ENCODE data around the gene GALNS. TPM values are rescaled to one million over a fixed set of nuclear protein-coding genes. Genes with fewer than 3 reads are reported as not detected.

Gene GALNS
- total and polyA plus RNA-seq, 8 donors = 5.7 to 26.1 (median 9.1) TPM

GRCh38 chr16:88812513-88813268 lies 44.1 kb downstream of the GALNS start:
- no peaks in the 10 kb centered on the region for H3K36me3 ChIP-seq
- no peaks in the 10 kb centered on the region for H3K9me3 ChIP-seq
- H3K27ac ChIP-seq = peak overlapping the region; percentile 85 to 95 (median 88)
- peak overlapping the region; percentile 49 to 100 (median 78) for H3K4me3 ChIP-seq
- ATAC-seq (no peak), FAIRE-seq (no peak), DNase-seq (peak in 3 of 6 donors; percentile 51 to 63 (median 61))
- WGBS, 2 donors = 49 to 53% methylated on average over 37 of the region's 37 CpGs
- no peak for TF ChIP-seq CTCF (IDR thresholded peaks at IDR 0.05)
- no peaks in the 10 kb centered on the region for H3K27me3 ChIP-seq
- intact Hi-C loops (cut with DNase I) = loop anchor here in 1 of 3 donors (10.0 kb wide), 1 partner anchor 362 kb away; the partner anchor contains the start of gene CDH15
- H3K4me1 ChIP-seq = peaks cover 0 to 12% (median 11%) of the 10 kb centered on the region in 3 donors

GRCh38 chr16:88811769-88812512 lies 44.8 kb downstream of the GALNS start, which contains the start of gene APRT:
TSS of gene APRT (minus strand) at chr16:88811928. CDS start at chr16:88811899, 29 bp downstream.
- ATAC-seq (peak; percentile 90 to 95 (median 92)), DNase-seq (peak; percentile 93 to 100 (median 98)), FAIRE-seq (no peak)
- Histone ChIP-seq H3K4me1 (peaks cover 0 to 12% (median 11%) of the 10 kb centered on the region in 3 donors), H3K27ac (peak within 1 kb of the TSS; percentile 85 to 95 (median 88)), H3K4me3 (peak within 1 kb of the TSS; percentile 73 to 100 (median 86)), H3K9me3 (no peaks in the 10 kb centered on the region), H3K27me3 (no peaks in the 10 kb centered on the region), H3K36me3 (no peaks in the 10 kb centered on the region)
- WGBS, 2 donors = 0 to 1% methylated on average over 64 to 84 of the region's 84 CpGs
- no peak for TF ChIP-seq CTCF (IDR thresholded peaks at IDR 0.05)
- intact Hi-C loops (cut with DNase I) = loop anchor here in 1 of 3 donors (10.0 kb wide), 1 partner anchor 363 kb away; the partner anchor contains the start of gene CDH15

DNA sequence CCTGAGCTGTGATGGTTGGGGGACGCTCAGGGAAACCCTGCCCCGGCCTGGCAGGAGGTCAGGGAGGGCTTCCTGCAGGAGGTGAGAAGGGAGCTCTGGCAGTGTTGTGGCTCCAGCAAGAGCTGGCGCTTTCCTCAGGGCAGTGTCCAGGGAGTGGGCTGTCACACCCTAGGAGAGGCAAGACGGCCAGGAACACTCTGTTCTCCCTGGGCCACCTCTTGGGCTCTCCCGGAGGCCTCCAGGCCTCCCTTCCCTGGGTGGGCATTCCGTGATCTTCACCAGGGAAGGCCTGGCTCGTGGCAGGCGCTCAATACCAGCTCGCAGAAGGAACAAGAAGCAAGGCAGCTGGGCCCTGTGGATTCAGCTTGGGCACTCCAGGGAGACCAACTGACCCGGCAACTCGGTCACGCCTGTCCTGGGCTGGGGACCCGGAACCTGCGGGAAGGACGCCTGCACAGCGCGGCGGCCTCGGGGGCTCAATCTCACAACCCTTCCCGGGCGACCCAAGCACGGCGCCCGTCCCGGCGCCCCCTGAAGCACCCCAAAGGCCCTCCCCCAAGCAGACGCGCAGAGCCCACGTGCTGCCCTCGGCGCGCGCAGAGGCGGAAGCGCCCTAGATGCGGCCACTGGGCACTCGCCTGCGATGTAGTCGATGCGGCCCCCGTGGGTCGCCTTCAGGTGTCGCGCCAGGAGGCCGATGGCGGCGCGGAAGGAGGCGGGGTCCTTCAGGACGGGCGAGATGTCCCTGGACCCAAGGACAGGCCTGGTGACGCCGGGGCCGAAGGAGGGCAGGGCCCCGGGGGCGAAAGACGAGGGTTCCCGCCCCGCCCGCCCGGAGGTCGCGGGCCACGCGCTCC lies 45.6 kb downstream of the GALNS start:
- H3K36me3 ChIP-seq = no peaks in the 10 kb centered on the region
- peak overlapping the region; percentile 85 to 95 (median 88) for H3K27ac ChIP-seq
- peak; percentile 80 to 86 (median 83) for ATAC-seq
- 2 to 3% methylated on average over 52 to 65 of the region's 65 CpGs for WGBS, 2 donors
- no peaks in the 10 kb centered on the region for H3K9me3 ChIP-seq
- H3K27me3 ChIP-seq = no peaks in the 10 kb centered on the region
- intact Hi-C loops (cut with DNase I) = loop anchor here in 1 of 3 donors (10.0 kb wide), 1 partner anchor 364 kb away; the partner anchor contains the start of gene CDH15
- peak overlapping the region; percentile 73 to 100 (median 86) for H3K4me3 ChIP-seq
- H3K4me1 ChIP-seq = peaks cover 0 to 12% (median 11%) of the 10 kb centered on the region in 3 donors
- no peak for FAIRE-seq
- peak; percentile 78 to 94 (median 86) for DNase-seq
- no peak for TF ChIP-seq CTCF (IDR thresholded peaks at IDR 0.05)

- FAIRE-seq (no peak), ATAC-seq (no peak), DNase-seq (peak in 4 of 6 donors; percentile 37 to 81 (median 47))
- Histone ChIP-seq H3K27ac (no peak overlapping the region), H3K36me3 (no peaks in the 10 kb centered on the region), H3K4me1 (peaks cover 0 to 12% (median 11%) of the 10 kb centered on the region in 3 donors), H3K9me3 (no peaks in the 10 kb centered on the region), H3K4me3 (peak overlapping the region in 3 of 4 donors; percentile 73 to 100 (median 82)), H3K27me3 (no peaks in the 10 kb centered on the region)
- intact Hi-C loops (cut with DNase I) = loop anchor here in 1 of 3 donors (10.0 kb wide), 1 partner anchor 364 kb away; the partner anchor contains the start of gene CDH15
- WGBS, 2 donors = 37 to 38% methylated on average over 12 of the region's 12 CpGs
- TF ChIP-seq CTCF (IDR thresholded peaks at IDR 0.05) = no peak
Observed at GRCh38 chr16:88810166-88810911, 46.4 kb downstream of the GALNS start.

All from pancreas (tissue), 10 donors.